Measurements from ENCODE around the gene SDHA.
"Not testable (repeated sequence)": the region's sequence is repeated elsewhere in the genome, so short reads cannot be mapped to it uniquely, and the experiment has no call there.

SDHA gene

DNA sequence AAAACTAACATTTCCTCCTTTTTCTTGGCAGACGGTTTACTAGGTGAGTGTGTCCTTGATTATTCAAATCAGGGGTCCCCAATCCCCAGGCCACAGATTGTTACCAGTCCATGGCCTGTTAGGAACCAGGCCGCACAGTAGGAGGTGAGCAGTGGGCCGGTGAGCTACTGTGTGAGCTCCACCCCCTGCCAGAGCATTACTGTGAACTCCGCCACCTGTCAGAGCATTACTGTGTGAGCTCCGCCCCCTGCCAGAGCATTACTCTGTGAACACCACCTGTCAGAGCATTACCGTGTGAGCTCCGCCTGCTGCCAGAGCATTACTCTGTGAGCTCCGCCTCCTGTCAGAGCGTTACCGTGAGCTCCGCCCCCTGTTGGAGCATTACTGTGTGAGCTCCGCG is 39.0 kb downstream of the SDHA start:
- TF ChIP-seq, protein P1, sequence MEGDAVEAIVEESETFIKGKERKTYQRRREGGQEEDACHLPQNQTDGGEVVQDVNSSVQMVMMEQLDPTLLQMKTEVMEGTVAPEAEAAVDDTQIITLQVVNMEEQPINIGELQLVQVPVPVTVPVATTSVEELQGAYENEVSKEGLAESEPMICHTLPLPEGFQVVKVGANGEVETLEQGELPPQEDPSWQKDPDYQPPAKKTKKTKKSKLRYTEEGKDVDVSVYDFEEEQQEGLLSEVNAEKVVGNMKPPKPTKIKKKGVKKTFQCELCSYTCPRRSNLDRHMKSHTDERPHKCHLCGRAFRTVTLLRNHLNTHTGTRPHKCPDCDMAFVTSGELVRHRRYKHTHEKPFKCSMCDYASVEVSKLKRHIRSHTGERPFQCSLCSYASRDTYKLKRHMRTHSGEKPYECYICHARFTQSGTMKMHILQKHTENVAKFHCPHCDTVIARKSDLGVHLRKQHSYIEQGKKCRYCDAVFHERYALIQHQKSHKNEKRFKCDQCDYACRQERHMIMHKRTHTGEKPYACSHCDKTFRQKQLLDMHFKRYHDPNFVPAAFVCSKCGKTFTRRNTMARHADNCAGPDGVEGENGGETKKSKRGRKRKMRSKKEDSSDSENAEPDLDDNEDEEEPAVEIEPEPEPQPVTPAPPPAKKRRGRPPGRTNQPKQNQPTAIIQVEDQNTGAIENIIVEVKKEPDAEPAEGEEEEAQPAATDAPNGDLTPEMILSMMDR (IDR thresholded peaks at IDR 0.05; ENCODE audit: low read depth, low read length) = no peak
- no peak for DNase-seq (ENCODE audit: extremely low read depth, low read depth)

DNA sequence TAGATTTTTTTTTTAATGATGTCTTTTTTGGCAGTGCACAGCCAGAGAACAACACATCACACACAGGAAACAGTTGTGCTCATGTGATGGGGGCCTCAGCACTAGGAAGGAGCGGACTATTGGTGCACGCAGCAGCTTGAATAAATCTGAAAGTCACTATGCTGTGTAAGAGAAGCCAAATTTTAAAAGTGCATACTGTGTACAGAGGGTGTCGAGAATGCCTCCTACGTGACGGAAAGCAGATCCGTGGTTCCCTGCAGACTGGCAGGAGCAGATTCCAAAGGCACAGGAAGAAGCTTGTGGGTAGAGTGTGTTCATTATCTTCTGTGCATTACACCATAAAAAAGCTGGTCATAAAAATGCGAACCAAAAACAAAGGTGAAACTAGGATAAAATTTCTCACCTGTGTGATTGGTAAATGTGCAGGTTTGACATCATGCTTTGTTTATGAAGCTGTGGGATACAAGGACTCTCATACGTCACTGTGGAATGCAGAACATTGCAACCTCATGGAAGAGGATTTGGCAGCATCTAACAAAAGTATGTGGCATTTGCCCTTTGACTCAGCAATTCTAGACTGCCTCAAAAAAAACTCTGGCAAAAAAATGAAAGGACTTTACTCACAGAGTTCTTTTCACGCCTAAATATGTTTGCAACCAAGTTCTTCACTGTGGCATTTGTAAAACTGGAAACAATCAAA is 45.3 kb downstream of the SDHA start:
- DNase-seq (ENCODE audit: extremely low read depth, low read depth) = peak; percentile 84

DNA sequence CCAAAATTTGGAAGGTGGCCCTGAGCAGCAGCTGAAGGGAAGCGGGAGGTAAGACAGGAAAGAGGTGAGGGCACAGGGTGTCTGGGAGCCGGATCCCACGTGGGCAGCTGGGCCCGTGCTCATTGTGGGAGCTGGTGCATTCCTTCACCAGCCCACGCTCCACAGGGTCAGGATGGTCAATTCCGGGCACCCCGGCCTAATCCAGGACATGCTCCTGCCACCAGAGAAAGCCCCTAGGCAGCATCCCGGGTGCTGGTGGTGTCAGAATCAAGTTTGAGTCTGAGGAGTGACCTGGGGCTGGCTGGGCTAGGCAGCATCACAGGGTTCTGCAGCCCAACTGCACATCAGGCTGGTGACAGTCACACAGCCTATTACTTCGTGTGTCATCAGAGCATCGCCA is 46.2 kb downstream of the SDHA start:
- TF ChIP-seq, protein P1 (IDR thresholded peaks at IDR 0.05; ENCODE audit: low read depth, low read length) = no peak
- no peak for DNase-seq (ENCODE audit: extremely low read depth, low read depth)

DNA sequence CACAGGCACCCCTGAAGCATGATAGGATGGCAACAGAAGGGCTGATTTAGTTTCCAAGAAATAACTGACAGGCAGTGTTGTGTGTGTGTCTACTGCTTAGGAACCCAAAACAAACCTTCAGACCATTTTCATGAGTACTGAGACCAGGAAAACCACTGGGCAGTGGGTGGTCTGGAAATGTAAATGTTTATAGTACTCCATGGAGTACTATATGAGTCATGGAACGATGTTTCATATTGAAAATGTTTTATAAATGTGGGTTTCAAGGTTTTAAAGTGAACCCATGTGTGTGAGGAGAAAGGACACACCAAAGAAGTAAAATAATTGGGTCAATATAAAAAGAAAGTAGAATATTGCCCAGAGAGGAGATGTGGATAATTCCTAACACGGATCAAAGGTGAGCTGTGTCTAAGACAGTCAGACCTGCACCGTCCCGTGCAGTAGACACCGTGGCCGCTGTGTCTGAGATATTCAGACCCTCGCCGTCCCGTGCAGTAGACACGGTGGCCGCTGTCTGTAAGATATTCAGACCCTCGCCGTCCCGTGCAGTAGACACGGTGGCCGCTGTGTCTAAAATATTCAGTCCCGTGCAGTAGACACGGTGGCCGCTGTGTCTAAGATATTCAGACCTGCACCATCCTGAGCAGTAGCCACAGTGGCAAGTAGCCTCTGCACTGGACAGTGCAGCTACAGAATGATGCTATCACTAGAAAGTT is 48.3 kb downstream of the SDHA start:
- peak; percentile 45 for DNase-seq (ENCODE audit: extremely low read depth, low read depth)

DNA sequence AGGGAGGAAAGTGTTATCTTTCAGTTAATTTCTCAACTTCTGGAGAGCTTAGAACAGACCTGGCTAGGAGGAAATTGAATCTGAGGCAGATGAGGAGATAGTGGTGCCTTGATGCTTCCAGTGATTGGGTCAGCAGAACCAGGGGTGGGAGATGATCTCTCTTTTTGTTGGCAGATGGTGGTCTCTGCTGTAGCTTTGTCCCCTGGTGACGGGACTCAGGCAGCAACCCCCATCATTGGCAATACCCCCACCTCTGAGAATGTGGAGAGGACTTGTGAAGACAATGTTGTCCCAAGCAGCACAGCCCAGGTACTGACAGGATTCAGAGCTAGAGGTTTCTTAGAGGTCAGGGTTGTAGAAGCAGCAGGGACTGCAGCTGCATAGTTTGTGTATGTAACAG is 49.6 kb downstream of the SDHA start:
- DNase-seq (ENCODE audit: extremely low read depth, low read depth) = no peak
- TF ChIP-seq, protein P1 (IDR thresholded peaks at IDR 0.05; ENCODE audit: low read depth, low read length) = no peak

DNA sequence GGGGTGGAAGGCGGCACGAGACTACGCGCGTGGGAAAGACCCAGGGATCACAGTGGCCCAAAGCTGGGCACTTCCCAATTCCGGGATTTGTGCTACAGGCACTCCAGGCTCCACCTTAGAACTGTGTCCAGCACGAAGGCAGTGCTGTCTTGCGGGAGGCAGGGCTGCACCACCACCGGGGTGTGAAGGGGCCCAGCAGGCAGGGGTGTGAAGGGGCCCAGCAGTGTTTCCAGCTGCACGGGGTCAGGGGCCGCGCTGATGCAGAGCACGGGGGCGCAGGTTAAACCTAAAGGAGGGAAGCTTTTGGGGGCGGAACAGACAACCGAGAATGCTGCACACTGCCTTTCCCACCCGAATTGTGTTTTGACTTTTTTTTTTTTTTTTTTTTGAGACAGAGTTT is 52.2 kb downstream of the SDHA start:
- DNase-seq (ENCODE audit: extremely low read depth, low read depth) = no peak
- TF ChIP-seq, protein P1 (IDR thresholded peaks at IDR 0.05; ENCODE audit: low read depth, low read length) = no peak

DNA sequence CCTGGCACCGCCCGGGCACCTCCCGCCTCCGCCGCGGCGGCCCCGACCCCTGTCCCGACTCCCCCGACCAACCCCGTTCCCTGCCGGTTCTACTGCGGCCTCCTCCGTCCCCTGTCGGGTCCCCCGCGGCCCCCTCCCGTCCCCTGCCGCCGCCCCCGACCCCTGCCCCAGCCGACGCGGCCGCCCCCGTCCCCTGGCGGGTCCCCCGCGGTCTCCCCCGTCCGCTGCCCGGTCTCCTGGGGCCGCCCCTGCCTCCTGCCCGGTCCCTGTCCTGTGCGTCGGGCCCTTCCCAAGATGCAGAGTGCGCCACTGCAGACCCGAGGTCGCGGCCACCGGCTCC is 53.7 kb downstream of the SDHA start:
- not testable (repeated sequence) for DNase-seq (ENCODE audit: extremely low read depth, low read depth)

DNA sequence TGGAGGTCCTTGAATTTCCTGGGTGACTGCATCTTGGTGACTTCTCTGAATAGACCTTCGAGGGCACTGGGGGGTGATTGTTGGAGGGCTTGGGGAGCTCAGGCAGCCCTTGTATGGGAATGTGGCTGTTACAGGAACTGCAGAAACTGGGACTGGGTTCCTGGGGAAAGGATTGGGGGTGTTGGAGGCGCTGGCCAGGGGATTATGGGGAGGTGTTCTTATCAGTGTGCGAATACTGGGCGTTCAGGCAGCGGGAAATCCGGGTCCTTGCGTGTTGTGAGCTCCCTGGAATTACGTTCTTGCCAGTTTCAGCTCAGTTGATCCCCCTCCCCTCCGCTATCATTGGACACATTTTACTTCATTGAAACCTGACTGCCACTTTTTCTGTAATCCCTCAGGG is 55.0 kb downstream of the SDHA start:
- not testable (repeated sequence) for DNase-seq (ENCODE audit: extremely low read depth, low read depth)

DNA sequence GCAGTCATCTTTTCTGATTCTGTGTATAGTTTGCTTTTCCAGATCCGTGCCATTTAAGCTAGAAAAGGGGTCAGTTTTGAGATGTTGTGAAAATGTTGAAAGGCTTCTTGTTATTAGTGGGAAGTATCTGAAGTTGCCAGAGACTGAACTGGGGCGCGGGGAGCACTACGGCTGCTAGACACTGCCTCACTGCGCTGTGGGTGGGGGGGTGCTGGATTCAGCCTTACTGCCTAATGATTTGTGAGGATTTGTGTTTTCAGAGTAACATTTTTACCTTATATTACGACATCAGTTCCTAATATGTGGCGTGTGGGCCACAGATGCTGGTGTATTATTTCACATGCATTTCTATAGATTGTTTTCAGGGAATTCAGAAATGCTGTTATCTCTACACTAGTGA is 55.4 kb downstream of the SDHA start:
- not testable (repeated sequence) for DNase-seq (ENCODE audit: extremely low read depth, low read depth)

DNA sequence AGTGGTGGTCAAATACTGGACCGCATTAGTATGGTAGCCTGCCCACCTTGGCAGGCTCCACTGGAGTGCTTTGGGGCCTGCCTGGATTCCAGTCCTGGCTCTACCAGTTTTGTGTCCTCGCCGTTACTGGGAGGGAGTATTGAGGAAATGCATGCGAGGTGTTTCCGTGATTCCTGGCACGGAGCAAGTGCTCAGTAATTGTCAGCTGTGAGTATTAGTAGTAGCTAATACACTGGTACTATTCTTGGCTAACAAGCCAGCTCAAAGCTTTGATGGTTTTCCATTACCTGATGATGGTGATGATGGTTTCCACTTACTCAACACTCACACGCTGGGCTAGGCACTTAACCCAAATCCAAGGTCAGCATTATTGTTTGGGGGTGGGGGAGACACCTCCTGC is 56.2 kb downstream of the SDHA start:
- not testable (repeated sequence) for DNase-seq (ENCODE audit: extremely low read depth, low read depth)

DNA sequence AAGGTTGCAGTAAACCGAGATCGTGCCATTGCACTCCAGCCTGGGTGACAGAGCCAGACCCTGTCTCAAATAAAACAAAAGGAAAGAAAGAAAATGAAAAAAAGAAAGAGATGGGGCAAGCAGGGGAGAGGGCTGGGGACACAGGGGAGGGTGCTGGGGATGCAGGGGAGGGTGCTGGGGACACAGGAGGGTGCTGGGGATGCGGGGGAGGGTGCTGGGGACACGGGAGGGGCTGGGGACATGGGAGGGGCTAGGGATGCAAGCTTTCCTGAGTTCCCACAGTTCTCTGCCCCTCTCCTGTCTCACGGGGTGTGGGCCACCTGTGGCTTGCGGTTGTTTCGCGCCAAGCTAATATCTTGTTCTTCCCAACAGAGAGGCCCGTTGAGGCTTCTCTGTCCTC is 60.5 kb downstream of the SDHA start:
- no peak for DNase-seq (ENCODE audit: extremely low read depth, low read depth)
- TF ChIP-seq, protein P1 (IDR thresholded peaks at IDR 0.05; ENCODE audit: low read depth, low read length) = no peak

DNA sequence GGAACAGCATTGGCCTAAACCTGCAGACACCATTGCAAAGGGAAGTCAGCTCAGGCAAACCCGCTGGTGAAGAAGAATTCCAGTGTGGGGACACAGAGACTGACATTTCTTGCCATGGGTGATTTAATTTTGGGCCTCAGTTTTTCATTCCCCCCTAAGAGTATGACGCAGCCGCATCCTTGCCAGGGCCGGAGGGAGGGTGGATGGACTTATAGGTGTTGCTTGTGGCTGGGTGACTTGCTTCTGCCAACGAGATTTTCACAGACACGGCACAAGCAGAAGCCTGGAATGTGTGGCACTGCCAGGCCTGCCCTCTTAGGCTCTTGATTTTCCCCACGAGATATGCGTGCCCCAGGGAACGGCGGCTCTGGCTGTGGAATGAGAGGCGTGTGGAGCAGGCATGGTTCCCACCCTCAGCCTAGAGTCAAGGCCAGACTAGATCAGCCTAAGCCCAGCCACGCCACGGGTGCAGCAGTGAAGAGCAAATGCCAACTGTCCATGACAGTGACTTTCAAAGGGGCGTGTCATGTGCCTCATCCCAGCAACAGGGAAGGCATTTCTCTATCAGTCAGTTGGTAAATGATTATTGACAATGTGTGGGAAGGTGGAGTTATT is 61.0 kb downstream of the SDHA start:
- DNase-seq (ENCODE audit: extremely low read depth, low read depth) = not testable (repeated sequence)
